Breast epithelium (tissue), 3 donors: ENCODE results near the gene FOXD4L1.
"Not testable (repeated sequence)": the region's sequence is repeated elsewhere in the genome, so short reads cannot be mapped to it uniquely, and the experiment has no call there.

ENCODE experiments used
- POLR2A ChIP-seq: fragments of 450-650 bp; IDR thresholded peaks from one replicate; pipeline ENCODE4 v1.6.1; 2016; ENCODE audit warnings: antibody characterized with exemption, mild to moderate bottlenecking, moderate library complexity
- POLR2AphosphoS5 ChIP-seq, 3 donors: sonication (generic); formaldehyde crosslinking; IDR thresholded peaks; one replicate each; pipeline ENCODE4 v1.6.1; 2017; ENCODE audit warnings: antibody characterized with exemption in 3 of 3
- TF ChIP-seq, protein P1 (sequence below), 3 donors: fragments of 450-650 bp; IDR thresholded peaks; one replicate each; pipeline ENCODE4 v1.5.1; 2016 to 2017; ENCODE audit warnings: antibody characterized with exemption in 3 of 3, mild to moderate bottlenecking in 3 of 3, moderate library complexity in 3 of 3

DNA sequence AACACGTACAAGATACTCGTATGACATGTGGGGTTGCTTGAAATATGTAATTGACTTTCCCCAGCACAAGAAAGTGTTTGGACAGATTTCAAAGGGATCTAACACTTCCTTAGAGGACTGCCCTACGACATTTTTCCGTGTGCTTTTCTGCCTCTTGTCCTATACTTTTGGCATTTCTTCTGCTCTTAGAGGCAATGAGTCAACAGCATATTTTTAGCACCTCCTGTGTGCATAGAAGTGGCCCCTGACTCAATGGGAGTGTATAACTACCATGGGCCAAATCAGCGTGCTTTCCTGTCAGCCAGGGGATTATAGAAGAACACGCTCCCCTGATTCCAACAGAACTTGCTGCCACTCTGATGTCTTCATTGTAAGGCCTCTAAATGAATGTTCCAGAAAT lies 38.1 kb downstream of the FOXD4L1 start:
- TF ChIP-seq, protein P1, sequence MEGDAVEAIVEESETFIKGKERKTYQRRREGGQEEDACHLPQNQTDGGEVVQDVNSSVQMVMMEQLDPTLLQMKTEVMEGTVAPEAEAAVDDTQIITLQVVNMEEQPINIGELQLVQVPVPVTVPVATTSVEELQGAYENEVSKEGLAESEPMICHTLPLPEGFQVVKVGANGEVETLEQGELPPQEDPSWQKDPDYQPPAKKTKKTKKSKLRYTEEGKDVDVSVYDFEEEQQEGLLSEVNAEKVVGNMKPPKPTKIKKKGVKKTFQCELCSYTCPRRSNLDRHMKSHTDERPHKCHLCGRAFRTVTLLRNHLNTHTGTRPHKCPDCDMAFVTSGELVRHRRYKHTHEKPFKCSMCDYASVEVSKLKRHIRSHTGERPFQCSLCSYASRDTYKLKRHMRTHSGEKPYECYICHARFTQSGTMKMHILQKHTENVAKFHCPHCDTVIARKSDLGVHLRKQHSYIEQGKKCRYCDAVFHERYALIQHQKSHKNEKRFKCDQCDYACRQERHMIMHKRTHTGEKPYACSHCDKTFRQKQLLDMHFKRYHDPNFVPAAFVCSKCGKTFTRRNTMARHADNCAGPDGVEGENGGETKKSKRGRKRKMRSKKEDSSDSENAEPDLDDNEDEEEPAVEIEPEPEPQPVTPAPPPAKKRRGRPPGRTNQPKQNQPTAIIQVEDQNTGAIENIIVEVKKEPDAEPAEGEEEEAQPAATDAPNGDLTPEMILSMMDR (IDR thresholded peaks at IDR 0.05) = not testable (repeated sequence)
- not testable (repeated sequence) for TF ChIP-seq POLR2AphosphoS5 (IDR thresholded peaks at IDR 0.05); POLR2A
